Measurements from ENCODE around the gene XXYLT1.

DNA sequence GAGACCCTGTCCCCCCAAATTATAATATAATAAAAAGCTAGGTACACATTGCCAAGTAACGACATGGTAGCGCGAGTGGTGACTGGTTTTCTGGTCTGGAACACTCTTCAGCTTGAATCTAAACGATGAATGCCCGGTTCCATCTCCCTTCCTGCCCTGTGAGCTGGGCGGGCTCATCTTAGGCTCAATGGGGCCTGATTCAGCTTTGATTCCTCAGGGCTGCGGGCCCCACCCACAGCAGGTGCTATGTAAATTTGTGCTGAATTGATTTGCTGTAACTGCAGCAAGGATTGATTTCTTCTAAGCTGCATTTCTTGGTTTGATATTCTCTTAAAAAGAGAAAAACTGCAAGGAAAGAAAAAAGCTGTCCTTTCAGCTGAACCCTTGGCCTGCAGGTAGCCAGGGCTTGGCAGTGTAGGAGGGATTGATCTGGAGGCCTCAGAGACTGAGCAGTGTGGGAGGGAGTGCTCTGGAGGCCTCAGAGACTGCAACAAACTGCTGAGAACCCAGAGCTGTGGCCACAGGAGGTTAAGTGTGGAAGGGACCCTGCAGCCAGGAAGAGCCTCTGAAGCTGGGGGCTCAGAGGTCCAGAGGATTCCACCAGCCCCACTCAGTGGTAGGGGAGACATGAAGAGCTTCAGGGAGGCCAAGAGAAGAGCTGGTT is 231.6 kb downstream of the XXYLT1 start:
- TF ChIP-seq, protein P1, sequence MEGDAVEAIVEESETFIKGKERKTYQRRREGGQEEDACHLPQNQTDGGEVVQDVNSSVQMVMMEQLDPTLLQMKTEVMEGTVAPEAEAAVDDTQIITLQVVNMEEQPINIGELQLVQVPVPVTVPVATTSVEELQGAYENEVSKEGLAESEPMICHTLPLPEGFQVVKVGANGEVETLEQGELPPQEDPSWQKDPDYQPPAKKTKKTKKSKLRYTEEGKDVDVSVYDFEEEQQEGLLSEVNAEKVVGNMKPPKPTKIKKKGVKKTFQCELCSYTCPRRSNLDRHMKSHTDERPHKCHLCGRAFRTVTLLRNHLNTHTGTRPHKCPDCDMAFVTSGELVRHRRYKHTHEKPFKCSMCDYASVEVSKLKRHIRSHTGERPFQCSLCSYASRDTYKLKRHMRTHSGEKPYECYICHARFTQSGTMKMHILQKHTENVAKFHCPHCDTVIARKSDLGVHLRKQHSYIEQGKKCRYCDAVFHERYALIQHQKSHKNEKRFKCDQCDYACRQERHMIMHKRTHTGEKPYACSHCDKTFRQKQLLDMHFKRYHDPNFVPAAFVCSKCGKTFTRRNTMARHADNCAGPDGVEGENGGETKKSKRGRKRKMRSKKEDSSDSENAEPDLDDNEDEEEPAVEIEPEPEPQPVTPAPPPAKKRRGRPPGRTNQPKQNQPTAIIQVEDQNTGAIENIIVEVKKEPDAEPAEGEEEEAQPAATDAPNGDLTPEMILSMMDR (IDR thresholded peaks at IDR 0.05) = no peak
- TF ChIP-seq ESRRA (CRISPR knock-in tag; IDR thresholded peaks at IDR 0.05; ENCODE audit: borderline replicate concordance) (no peak), FOXK1 (CRISPR knock-in tag; IDR thresholded peaks at IDR 0.05) (no peak), CREB1 (CRISPR knock-in tag; IDR thresholded peaks at IDR 0.05) (no peak), ZNF232 (CRISPR knock-in tag; IDR thresholded peaks at IDR 0.05) (no peak), TEAD1 (CRISPR knock-in tag; IDR thresholded peaks at IDR 0.05) (no peak), ATF1 (CRISPR knock-in tag; IDR thresholded peaks at IDR 0.05) (no peak), SMAD3 (CRISPR knock-in tag; IDR thresholded peaks at IDR 0.05; ENCODE audit: borderline replicate concordance) (no peak), FOXJ3 (CRISPR knock-in tag; IDR thresholded peaks at IDR 0.05; ENCODE audit: borderline replicate concordance) (no peak), GABPB1 (CRISPR knock-in tag; IDR thresholded peaks at IDR 0.05) (no peak), ZNF138 (CRISPR knock-in tag; conservative IDR thresholded peaks at IDR 0.05) (no peak)
- TF ChIP-seq, protein P2, sequence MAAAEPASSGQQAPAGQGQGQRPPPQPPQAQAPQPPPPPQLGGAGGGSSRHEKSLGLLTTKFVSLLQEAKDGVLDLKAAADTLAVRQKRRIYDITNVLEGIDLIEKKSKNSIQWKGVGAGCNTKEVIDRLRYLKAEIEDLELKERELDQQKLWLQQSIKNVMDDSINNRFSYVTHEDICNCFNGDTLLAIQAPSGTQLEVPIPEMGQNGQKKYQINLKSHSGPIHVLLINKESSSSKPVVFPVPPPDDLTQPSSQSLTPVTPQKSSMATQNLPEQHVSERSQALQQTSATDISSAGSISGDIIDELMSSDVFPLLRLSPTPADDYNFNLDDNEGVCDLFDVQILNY (CRISPR knock-in tag; IDR thresholded peaks at IDR 0.05) = no peak
- TF ChIP-seq, protein P3, sequence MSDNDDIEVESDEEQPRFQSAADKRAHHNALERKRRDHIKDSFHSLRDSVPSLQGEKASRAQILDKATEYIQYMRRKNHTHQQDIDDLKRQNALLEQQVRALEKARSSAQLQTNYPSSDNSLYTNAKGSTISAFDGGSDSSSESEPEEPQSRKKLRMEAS (CRISPR knock-in tag; IDR thresholded peaks at IDR 0.05) = no peak
- TF ChIP-seq, protein P4, sequence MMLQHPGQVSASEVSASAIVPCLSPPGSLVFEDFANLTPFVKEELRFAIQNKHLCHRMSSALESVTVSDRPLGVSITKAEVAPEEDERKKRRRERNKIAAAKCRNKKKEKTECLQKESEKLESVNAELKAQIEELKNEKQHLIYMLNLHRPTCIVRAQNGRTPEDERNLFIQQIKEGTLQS (CRISPR knock-in tag; conservative IDR thresholded peaks at IDR 0.05) = no peak

Data from WTC11 (cell line).